Skeletal muscle satellite cell (primary cell): ENCODE results near the gene KRT33B.

Experiments used
- H3K27me3 ChIP-seq: 2 replicates; pipeline ENCODE4 v1.7.0; 2013; ENCODE audit warnings: low read length; ENCODE audit not compliant: control insufficient read depth, insufficient read depth
- H3K36me3 ChIP-seq: 2 replicates; pipeline ENCODE4 v1.7.0; 2013; ENCODE audit warnings: mild to moderate bottlenecking, control low read depth, low read length; ENCODE audit not compliant: insufficient read depth
- H3K4me1 ChIP-seq: 2 replicates; pipeline ENCODE4 v1.7.0; 2013; ENCODE audit warnings: low read length; ENCODE audit not compliant: control insufficient read depth, insufficient read depth
- H3K4me2 ChIP-seq: 2 replicates; pipeline ENCODE4 v1.7.0; 2013; ENCODE audit warnings: mild to moderate bottlenecking, low read length
- H3K4me3 ChIP-seq: 2 replicates; pipeline ENCODE4 v1.7.0; 2013; ENCODE audit warnings: low read length
- H3K9ac ChIP-seq: 2 replicates; pipeline ENCODE4 v1.7.0; 2013; ENCODE audit warnings: mild to moderate bottlenecking, low read depth, low read length, moderate library complexity
- H3K9me3 ChIP-seq: replicated peaks from 2 replicates; pipeline ENCODE4 v1.7.0; 2013; ENCODE audit warnings: mild to moderate bottlenecking, control low read depth, low read length

The KRT33B gene

DNA sequence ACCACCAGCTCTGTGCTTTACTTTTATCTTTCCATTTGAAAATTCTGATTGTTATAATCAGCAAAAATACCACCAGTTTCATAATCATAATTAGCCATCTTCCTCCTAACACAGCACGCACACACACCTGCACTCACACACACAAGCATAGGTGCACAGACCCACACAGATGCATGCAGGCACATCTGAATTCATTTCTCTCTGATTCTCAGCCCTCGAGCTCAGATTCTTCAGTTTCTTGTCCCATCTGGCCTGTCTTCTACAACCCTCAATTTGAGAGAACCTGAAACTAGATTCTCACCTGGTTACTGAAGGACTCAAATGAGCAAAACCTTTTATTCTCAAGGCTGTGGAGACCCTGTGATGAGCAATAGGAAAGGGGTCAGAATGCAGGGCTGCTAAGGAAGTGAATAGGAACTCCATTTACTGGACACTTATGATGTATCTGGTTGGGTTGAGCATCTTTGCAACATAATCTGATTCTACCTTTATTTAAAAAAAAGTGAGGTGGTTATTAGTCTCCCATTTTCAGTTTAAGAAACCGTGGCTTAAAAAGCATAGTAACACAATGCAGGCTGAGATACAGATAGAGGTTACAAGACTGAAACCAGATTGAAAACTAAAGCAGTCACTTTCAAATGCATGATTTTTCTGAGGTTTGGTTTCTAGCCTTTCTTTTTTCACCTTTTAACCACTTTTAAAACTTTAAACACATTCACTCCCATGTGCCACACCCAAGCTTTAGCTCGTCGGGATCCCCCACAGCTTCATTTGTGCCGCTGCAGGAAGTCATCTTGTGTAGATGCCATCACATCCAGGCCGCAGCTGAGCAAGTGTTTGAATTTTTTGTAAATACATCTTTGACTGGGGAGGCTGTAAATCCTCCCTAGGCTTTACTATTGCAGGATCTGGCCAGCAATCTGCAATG, 28.4 kb downstream of the KRT33B start:
- no peak overlapping the region for H3K4me3 ChIP-seq
- H3K9me3 ChIP-seq, result no peaks in the 10 kb centered on the region

DNA sequence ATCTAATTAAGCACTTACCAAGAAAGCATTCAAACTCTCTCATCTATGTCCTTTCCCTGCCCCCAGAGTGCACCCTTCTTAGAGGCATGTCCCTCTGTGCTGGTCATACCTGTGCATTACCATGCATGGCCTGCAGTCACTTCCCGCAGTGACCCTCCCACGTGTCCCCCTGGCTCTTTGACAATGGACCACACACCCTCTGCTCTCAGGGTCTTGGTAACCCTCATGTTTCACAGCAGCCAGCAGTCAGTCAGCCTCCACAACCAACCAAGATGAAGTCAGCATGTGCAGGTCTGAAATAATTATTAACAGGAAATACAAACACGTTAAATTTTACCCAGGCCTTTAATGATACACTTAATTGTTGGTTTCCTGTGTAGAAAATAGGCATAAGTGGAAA, 29.1 kb downstream of the KRT33B start:
- no peak overlapping the region for H3K4me3 ChIP-seq
- H3K4me2 ChIP-seq, result no peak overlapping the region
- no peaks in the 10 kb centered on the region for H3K9me3 ChIP-seq
- no peaks in the 10 kb centered on the region for H3K36me3 ChIP-seq
- peaks cover 4% of the 10 kb centered on the region for H3K27me3 ChIP-seq
- no peaks in the 10 kb centered on the region for H3K4me1 ChIP-seq
- H3K9ac ChIP-seq, result no peak overlapping the region

More for the DNA sequence above, 28.4 kb downstream of the KRT33B start:
- Histone ChIP-seq H3K4me1 (no peaks in the 10 kb centered on the region), H3K9ac (no peak overlapping the region), H3K36me3 (no peaks in the 10 kb centered on the region), H3K4me2 (no peak overlapping the region), H3K27me3 (peaks cover 7% of the 10 kb centered on the region)

DNA sequence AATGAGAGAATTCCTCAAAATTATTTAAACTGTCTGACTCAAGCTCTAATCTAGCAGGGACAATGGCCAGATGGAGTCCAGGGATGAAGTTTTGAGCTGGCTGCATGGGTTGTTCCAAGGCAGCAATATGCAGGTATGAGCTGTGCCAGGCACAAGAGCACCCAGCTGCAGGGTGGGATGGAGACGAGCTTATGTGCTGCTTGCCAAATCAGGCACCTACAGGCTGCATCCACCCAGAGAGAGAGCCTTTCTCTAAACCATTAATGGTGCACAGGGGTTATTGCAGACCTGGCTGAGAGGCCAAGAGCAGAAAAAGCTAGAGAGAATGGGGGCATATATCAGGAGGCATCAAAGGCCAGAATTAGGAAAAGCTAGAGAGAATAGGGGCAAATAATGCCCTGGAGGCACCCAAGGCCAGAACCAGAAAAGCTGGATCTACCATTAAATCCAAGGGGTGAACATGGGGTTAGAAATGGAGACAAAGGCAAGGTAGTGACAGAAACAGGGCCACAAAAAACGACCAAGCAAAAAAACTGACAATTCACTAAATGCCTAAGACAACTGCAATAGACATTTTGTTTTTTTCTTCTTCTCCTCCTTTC, 29.9 kb downstream of the KRT33B start:
- Histone ChIP-seq H3K9me3 (no peaks in the 10 kb centered on the region), H3K27me3 (peaks cover 8% of the 10 kb centered on the region), H3K36me3 (no peaks in the 10 kb centered on the region), H3K4me3 (no peak overlapping the region), H3K9ac (no peak overlapping the region), H3K4me2 (no peak overlapping the region), H3K4me1 (no peaks in the 10 kb centered on the region)

DNA sequence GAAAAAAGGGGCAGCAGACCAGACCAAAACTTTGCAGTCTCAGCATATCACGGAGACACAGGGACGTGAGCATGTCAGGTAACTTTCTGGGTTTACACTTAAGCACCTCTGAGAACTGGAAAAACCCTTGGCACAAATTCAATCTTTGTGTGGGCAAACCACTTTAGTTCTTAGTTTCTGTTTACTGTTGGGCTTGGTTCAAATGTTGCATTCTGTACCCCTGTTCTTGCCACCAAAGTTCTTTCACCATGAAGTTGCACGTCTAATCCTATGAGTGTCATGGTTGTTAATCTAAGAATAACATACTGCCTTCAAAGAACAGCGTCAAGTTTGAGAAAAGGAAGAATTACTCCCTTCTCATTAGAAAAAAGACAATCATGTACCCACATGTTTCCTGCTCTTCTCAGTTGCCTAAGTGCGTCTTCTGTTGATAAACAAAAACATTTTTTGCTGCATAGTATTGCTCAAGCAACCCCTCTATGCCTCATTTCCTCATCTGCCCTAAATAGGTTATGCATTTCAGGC, 30.6 kb downstream of the KRT33B start:
- H3K4me3 ChIP-seq, result no peak overlapping the region
- H3K9ac ChIP-seq, result no peak overlapping the region

DNA sequence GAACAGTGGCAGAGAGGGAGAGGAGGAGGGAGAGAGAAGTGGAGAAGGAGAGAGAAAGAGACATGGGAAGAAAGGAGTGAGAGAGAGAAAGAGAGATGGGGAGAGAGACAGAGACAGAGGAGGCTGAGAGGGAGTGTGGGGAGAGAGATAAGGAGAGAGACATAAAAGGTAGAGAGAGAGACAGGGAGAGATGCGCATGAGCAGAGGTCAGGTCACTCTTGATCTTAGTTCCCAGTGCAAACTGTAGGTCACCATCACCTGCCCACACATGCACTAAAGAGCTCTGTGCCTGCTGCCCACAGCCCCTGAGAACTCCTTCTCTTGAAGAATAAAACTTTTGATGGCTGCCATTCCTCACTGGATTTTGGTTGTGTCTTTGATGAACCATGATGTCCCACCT, 33.9 kb downstream of the KRT33B start:
- Histone ChIP-seq H3K27me3 (peaks cover 4% of the 10 kb centered on the region), H3K4me2 (no peak overlapping the region), H3K36me3 (no peaks in the 10 kb centered on the region), H3K4me3 (no peak overlapping the region), H3K9ac (no peak overlapping the region), H3K4me1 (no peaks in the 10 kb centered on the region), H3K9me3 (no peaks in the 10 kb centered on the region)

More for the DNA sequence above, 30.6 kb downstream of the KRT33B start:
- Histone ChIP-seq H3K36me3 (no peaks in the 10 kb centered on the region), H3K9me3 (no peaks in the 10 kb centered on the region), H3K27me3 (peaks cover 8% of the 10 kb centered on the region), H3K4me2 (no peak overlapping the region), H3K4me1 (no peaks in the 10 kb centered on the region)

DNA sequence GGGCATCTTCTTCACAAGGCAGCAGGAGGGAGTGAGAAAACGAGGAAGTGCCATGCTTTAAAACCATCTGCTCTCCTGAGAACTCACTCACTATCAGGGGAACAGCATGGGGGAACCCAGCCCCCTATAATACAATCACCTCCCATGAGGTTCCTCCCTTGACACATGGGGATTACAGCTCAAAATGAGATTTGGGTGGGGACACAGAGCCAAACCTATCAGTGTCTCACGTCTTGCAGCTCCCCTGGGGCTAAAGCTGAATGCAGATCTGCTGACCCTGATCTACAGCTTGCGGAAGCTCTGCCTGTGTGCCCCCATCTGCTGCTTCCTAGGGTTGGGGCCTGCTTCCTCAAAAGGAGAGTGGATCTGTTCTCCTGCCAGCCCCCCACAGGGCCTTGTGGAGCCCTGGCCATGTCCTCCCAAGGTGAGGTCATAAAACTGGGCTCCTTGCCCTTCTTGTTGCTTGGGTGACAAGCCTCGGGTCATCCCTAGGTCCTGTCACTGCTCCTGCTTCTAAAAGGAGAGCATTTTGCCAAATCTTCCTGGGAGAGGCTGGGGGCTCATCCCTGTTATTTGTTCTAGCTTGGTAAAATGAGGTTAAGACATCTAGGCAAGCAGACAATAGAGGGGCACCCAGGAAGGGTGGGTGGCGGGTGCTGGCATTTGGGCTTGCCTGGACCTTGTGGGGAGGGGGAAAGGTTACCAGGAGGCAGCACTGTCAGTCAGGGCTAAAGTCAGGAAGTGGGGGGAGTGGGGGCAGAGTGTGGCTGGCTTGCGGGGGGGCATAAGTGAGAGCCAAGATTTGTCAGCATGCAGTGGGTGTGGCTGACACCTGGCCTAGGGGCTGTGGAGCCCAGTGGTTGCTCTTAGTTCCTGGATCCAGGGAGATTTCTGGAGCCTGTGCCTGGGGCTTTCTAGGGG, 35.0 kb downstream of the KRT33B start:
- no peaks in the 10 kb centered on the region for H3K9me3 ChIP-seq
- no peaks in the 10 kb centered on the region for H3K36me3 ChIP-seq
- no peak overlapping the region for H3K4me2 ChIP-seq
- H3K4me3 ChIP-seq, result no peak overlapping the region
- H3K4me1 ChIP-seq, result no peaks in the 10 kb centered on the region
- no peak overlapping the region for H3K9ac ChIP-seq
- peaks cover 4% of the 10 kb centered on the region for H3K27me3 ChIP-seq

DNA sequence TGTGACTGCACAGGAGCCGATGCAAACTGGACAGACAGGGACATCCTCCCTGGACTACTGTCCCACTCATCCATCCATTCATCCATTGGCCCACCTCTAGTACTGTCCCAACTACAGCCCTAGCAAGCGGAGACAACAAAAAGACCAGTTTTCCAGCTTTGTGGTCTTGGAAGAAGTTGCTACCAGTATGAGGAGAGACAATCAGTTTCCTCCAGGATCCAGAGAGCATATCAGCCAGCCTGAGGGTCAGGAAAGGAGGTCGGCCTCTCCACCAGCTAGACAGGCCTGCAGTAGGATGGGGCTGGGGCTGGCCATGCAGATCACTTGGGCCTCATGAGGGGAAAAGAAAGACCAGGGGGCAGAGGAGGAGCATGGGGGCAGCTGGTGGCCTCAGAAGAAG, 35.8 kb downstream of the KRT33B start:
- H3K36me3 ChIP-seq, result no peaks in the 10 kb centered on the region
- peaks cover 4% of the 10 kb centered on the region for H3K27me3 ChIP-seq
- H3K4me3 ChIP-seq, result no peak overlapping the region
- H3K9me3 ChIP-seq, result no peaks in the 10 kb centered on the region
- no peak overlapping the region for H3K9ac ChIP-seq
- no peak overlapping the region for H3K4me2 ChIP-seq
- no peaks in the 10 kb centered on the region for H3K4me1 ChIP-seq

DNA sequence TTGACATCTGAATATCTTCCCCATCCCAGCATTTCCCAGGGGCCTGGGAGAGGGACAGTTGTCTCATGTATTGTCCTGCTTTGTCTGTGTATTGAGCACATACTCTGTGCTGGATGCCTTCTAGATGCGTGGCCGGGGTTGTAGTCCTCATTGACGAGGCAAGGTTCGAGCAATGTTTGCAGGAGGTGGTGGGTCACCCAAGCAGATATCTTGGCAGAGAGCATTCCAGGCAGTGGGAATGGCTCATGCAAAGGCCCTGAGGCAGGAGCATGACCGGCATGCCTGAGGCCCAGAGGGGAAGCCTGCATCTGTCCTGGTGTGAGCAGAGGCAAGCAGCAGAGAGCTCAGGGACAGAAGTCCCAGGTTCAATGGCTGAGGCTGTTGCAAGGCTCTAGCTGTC, 36.5 kb downstream of the KRT33B start:
- Histone ChIP-seq H3K9me3 (no peaks in the 10 kb centered on the region), H3K4me3 (no peak overlapping the region), H3K4me2 (no peak overlapping the region), H3K9ac (no peak overlapping the region), H3K4me1 (no peaks in the 10 kb centered on the region), H3K27me3 (peaks cover 4% of the 10 kb centered on the region), H3K36me3 (no peaks in the 10 kb centered on the region)

DNA sequence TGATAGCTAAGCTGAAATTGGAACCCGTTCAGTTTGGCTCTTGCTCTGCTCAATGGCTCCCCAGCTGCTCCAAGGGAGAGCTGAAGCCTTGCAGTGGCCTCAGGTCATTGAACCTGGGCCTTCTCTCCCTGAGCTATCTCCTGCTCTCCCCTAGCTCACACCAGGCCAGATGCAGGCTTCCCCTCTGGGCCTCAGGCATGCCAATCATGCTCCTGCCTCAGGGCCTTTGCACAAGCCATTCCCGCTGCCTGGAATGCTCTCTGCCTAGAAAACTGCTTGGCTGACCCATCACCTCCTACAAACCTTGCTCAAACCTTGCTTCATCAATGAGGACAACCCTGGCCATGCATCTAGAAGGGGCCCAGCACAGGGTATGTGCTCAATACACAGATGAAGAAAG, 37.4 kb downstream of the KRT33B start:
- no peak overlapping the region for H3K4me2 ChIP-seq
- peaks cover 4% of the 10 kb centered on the region for H3K27me3 ChIP-seq
- H3K4me1 ChIP-seq, result no peaks in the 10 kb centered on the region
- no peak overlapping the region for H3K4me3 ChIP-seq
- no peaks in the 10 kb centered on the region for H3K9me3 ChIP-seq
- no peak overlapping the region for H3K9ac ChIP-seq
- no peaks in the 10 kb centered on the region for H3K36me3 ChIP-seq

DNA sequence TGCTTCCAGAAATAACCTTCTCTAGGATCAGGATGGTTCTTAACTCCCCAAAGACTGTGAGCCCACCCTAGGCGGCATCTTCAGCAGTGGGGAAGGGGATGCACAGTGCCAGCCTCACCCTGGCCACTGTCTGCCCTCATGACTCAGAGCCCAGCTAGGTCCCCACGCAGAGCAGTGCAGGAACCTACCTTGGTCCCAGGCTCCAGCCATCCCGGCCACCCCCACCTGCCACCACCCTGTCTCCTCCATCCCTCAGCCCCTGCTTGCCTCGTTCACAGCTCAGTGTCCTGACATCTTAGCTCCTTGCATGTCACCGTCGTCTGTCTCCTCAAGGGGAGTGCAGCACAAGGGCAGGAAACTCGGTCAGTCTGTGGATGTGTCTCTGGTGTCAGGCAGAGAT, 38.0 kb downstream of the KRT33B start:
- Histone ChIP-seq H3K27me3 (peaks cover 4% of the 10 kb centered on the region), H3K9me3 (no peaks in the 10 kb centered on the region), H3K36me3 (no peaks in the 10 kb centered on the region), H3K4me2 (no peak overlapping the region), H3K9ac (no peak overlapping the region), H3K4me1 (no peaks in the 10 kb centered on the region), H3K4me3 (no peak overlapping the region)
